Gastroesophageal sphincter (tissue), 4 donors: ENCODE measurements around the gene UCKL1. TPM values are rescaled to one million over a fixed set of nuclear protein-coding genes. Genes with fewer than 3 reads are reported as not detected.

ENCODE experiments used
- ATAC-seq: fragments of 150-250 bp; one replicate; pipeline ENCODE4 v1.9.1; 2016; ENCODE audit warnings: mild to moderate bottlenecking, moderate library complexity
- H3K27ac ChIP-seq, 4 donors: fragments of 200-600 bp; sonication (generic) in 3 of 4; 1 replicate in 3 of 4; 2 replicates in 1 of 4; pipeline ENCODE4 v1.5.1; 2016 to 2019
- H3K27me3 ChIP-seq: fragments of 200-600 bp; sonication (generic); one replicate; pipeline ENCODE4 v1.5.1; 2019
- H3K36me3 ChIP-seq, 2 donors: fragments of 200-600 bp; sonication (generic); one replicate each; pipeline ENCODE4 v1.5.1; 2019; ENCODE audit warnings: control low read depth in 1 of 2
- H3K4me1 ChIP-seq, 3 donors: fragments of 200-600 bp; sonication (generic); 1 replicate in 2 of 3; 2 replicates in 1 of 3; pipeline ENCODE4 v1.5.1; 2016 to 2019; ENCODE audit warnings: control low read depth in 2 of 3
- H3K4me3 ChIP-seq, 2 donors: fragments of 200-600 bp; sonication (generic); one replicate each; pipeline ENCODE4 v1.5.1; 2019; ENCODE audit warnings: mild to moderate bottlenecking in 1 of 2, moderate library complexity in 1 of 2
- H3K9me3 ChIP-seq, 3 donors: fragments of 200-600 bp; sonication (generic); one replicate each; pipeline ENCODE4 v1.5.1; 2017 to 2019; ENCODE audit warnings: control low read depth in 2 of 3
- EP300 ChIP-seq: sonication (generic); formaldehyde crosslinking; IDR thresholded peaks from one replicate; pipeline ENCODE4 v1.6.1; 2017; ENCODE audit warnings: antibody characterized with exemption, mild to moderate bottlenecking
- POLR2A ChIP-seq, 2 donors: fragments of 450-650 bp; IDR thresholded peaks; one replicate each; pipeline ENCODE4 v1.6.1; 2017; ENCODE audit warnings: antibody characterized with exemption in 2 of 2, mild to moderate bottlenecking in 2 of 2, moderate library complexity in 1 of 2
- POLR2AphosphoS5 ChIP-seq: sonication (generic); formaldehyde crosslinking; IDR thresholded peaks from one replicate; pipeline ENCODE4 v1.6.1; 2017; ENCODE audit warnings: antibody characterized with exemption
- WGBS, 2 donors: methylation state at CpG; one replicate each; pipeline ENCODE4 v1.1.5; 2018; ENCODE audit warnings: low coverage in 1 of 2; 5-methylcytosine and 5-hydroxymethylcytosine counted together
- total RNA-seq, 4 donors: library from RNA; depleted of rRNA; stranded (reverse); fragments of >200 nt; gene quantifications; one replicate each; pipeline ENCODE4 v1.1.0, GENCODE V29; 2016
- TF ChIP-seq, protein P1 (sequence below), 4 experiments: fragments of 200-600 bp in 2 of 4; fragments of 450-650 bp in 2 of 4; sonication (generic) in 1 of 4; IDR thresholded peaks; one replicate each; pipeline ENCODE4 v1.5.1; 2017 to 2019; ENCODE audit warnings: antibody characterized with exemption in 4 of 4, mild to moderate bottlenecking in 2 of 4, moderate library complexity in 2 of 4

Gene UCKL1
- total RNA-seq, 4 donors from 2014 or later: 19.8 to 27.7 (median 22.6) TPM

DNA sequence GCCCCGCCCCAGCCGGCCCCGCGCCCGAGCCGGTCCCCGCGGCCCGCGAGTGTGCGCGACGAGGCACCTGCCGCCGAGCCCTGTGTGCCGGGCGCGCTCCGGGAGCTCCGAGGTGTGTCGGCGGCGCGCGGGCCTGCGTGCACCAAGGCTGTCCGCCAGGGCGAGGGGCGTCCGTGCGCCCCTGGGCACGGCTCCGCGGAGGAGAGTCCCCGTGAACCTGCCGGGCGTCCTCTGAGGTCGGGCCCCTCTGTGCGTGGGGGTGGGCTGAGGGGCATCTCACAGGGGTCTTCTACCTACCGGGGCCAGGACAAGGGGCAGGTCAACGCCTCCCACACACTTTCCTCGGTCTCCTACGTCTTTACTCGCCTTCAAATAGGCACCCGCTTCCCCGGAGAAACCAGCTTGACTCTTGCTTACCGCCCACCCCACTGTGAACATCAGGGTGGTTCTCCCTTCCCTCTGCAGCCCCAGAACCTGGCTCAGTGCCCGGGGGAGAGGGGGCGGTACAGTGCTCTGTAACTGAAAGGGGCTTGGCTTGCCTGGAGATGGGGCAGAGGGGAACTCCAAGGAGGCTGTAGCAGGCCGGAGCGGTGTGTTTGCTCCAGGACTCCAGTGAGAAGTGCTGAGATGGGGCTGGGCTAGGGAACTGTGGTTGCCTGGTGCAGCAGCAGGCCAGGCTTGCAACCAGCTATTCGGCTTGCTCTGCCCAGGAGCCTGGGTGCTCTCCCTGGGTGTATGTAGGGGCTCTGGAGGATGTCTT, 23.5 kb upstream of the UCKL1 start, which contains the start of gene SAMD10:
SAMD10 (minus strand) TSS at position 86 of the 760 bp plus-strand sequence. CDS start 175 bp downstream, outside the sequence.
- no peak for TF ChIP-seq EP300
- TF ChIP-seq, protein P1, sequence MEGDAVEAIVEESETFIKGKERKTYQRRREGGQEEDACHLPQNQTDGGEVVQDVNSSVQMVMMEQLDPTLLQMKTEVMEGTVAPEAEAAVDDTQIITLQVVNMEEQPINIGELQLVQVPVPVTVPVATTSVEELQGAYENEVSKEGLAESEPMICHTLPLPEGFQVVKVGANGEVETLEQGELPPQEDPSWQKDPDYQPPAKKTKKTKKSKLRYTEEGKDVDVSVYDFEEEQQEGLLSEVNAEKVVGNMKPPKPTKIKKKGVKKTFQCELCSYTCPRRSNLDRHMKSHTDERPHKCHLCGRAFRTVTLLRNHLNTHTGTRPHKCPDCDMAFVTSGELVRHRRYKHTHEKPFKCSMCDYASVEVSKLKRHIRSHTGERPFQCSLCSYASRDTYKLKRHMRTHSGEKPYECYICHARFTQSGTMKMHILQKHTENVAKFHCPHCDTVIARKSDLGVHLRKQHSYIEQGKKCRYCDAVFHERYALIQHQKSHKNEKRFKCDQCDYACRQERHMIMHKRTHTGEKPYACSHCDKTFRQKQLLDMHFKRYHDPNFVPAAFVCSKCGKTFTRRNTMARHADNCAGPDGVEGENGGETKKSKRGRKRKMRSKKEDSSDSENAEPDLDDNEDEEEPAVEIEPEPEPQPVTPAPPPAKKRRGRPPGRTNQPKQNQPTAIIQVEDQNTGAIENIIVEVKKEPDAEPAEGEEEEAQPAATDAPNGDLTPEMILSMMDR (IDR thresholded peaks at IDR 0.05): peak in 2 of 4 experiments; percentile 40 to 42
- Histone ChIP-seq H3K27me3 (no peaks in the 10 kb centered on the region), H3K36me3 (peaks cover 0 to 22% of the 10 kb centered on the region in 2 donors), H3K4me3 (peak within 1 kb of the TSS; percentile 69 to 71), H3K4me1 (peaks cover 0 to 59% (median 40%) of the 10 kb centered on the region in 3 donors), H3K27ac (peak within 1 kb of the TSS; percentile 8 to 88 (median 86)), H3K9me3 (no peaks in the 10 kb centered on the region)
- ATAC-seq: no peak
- WGBS, 2 donors: no CpG with 5 or more reads among the region's 52 CpGs

GRCh38 chr20:63979229-63979556, 23.0 kb upstream of the UCKL1 start:
- Histone ChIP-seq H3K27ac (peak overlapping the region; percentile 8 to 88 (median 86)), H3K9me3 (no peaks in the 10 kb centered on the region), H3K27me3 (no peaks in the 10 kb centered on the region), H3K4me1 (peaks cover 0 to 64% (median 40%) of the 10 kb centered on the region in 3 donors), H3K36me3 (peaks cover 0 to 17% of the 10 kb centered on the region in 2 donors), H3K4me3 (peak overlapping the region; percentile 69 to 71)
- WGBS, 2 donors: no CpG with 5 or more reads among the region's 47 CpGs
- TF ChIP-seq POLR2A (IDR thresholded peaks at IDR 0.05) (no peak), POLR2AphosphoS5 (no peak), EP300 (no peak)
- TF ChIP-seq, protein P1 (IDR thresholded peaks at IDR 0.05): no peak
- ATAC-seq: no peak

- Histone ChIP-seq H3K27ac (peak overlapping the region; percentile 8 to 88 (median 86)), H3K27me3 (no peaks in the 10 kb centered on the region), H3K36me3 (peaks cover 0 to 11% of the 10 kb centered on the region in 2 donors), H3K4me3 (peak overlapping the region; percentile 69 to 71), H3K4me1 (peaks cover 0 to 64% (median 42%) of the 10 kb centered on the region in 3 donors), H3K9me3 (no peaks in the 10 kb centered on the region)
- TF ChIP-seq EP300: no peak
- no peak for TF ChIP-seq POLR2A (IDR thresholded peaks at IDR 0.05)
- no peak for TF ChIP-seq POLR2AphosphoS5
- TF ChIP-seq, protein P1 (IDR thresholded peaks at IDR 0.05): no peak
- WGBS, 2 donors: 80% methylated on average over 1 of the region's 52 CpGs; no CpG with 5 or more reads in 1 of the 2 donors
- peak; percentile 34 for ATAC-seq
These were observed 22.4 kb upstream of the UCKL1 start for GRCh38 chr20:63978319-63979228.

DNA sequence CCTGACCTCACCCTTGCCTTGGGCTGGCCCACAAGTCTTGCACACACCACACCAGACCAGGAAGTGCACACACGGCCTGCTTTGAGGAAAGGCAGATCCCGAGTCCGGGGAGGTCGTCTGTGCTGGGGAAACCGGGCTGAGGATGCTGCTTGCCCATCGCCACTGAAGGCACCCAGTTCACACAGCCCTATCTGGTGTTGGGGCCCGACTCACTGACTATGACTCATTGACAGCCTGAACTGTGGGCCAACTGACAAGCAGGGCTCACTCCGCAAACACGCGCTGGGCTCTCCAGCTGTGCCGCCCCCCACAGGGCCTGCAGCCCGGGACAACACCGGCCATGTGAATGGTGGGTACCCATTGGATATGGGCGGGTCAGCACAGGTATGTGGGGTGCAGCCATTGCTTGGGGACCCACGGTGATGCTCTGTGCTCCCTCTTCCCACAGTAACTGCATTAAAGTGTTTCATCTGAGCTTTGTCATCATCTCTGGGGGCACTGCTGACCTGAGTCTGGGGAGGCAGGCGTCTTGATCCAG, 21.6 kb upstream of the UCKL1 start:
- H3K4me3 ChIP-seq: no peak overlapping the region
- peak overlapping the region in 2 of 4 donors; percentile 84 to 88 for H3K27ac ChIP-seq
- TF ChIP-seq POLR2AphosphoS5: no peak
- TF ChIP-seq, protein P1 (IDR thresholded peaks at IDR 0.05): no peak
- no peak for TF ChIP-seq EP300
- TF ChIP-seq POLR2A (IDR thresholded peaks at IDR 0.05): no peak
- H3K9me3 ChIP-seq: no peaks in the 10 kb centered on the region
- peaks cover 0 to 3% of the 10 kb centered on the region in 2 donors for H3K36me3 ChIP-seq
- 50% methylated on average over 2 of the region's 16 CpGs; no CpG with 5 or more reads in 1 of the 2 donors for WGBS, 2 donors
- H3K4me1 ChIP-seq: peaks cover 0 to 60% (median 40%) of the 10 kb centered on the region in 3 donors
- no peak for ATAC-seq
- H3K27me3 ChIP-seq: no peaks in the 10 kb centered on the region
